NCI-H1048 (cell line): ENCODE measurements around the gene KRTAP5-6.
A peak's percentile ranks its signal among the peaks of the same experiment; 100 is the strongest.
"Not testable (repeated sequence)": the region's sequence is repeated elsewhere in the genome, so short reads cannot be mapped to it uniquely, and the experiment has no call there.

Experiments
- DNase-seq: peaks from one replicate; lab custom pipeline; 2025; lab: John Stamatoyannopoulos, UW

KRTAP5-6 gene

GRCh38 chr11:1683904-1684572, 13.0 kb upstream of the KRTAP5-6 start:
- DNase-seq: not testable (repeated sequence)

- DNase-seq: not testable (repeated sequence)
Observed at GRCh38 chr11:1684886-1685874, 11.8 kb upstream of the KRTAP5-6 start.

- not testable (repeated sequence) for DNase-seq
Observed at GRCh38 chr11:1686220-1686619, 10.8 kb upstream of the KRTAP5-6 start.

DNA sequence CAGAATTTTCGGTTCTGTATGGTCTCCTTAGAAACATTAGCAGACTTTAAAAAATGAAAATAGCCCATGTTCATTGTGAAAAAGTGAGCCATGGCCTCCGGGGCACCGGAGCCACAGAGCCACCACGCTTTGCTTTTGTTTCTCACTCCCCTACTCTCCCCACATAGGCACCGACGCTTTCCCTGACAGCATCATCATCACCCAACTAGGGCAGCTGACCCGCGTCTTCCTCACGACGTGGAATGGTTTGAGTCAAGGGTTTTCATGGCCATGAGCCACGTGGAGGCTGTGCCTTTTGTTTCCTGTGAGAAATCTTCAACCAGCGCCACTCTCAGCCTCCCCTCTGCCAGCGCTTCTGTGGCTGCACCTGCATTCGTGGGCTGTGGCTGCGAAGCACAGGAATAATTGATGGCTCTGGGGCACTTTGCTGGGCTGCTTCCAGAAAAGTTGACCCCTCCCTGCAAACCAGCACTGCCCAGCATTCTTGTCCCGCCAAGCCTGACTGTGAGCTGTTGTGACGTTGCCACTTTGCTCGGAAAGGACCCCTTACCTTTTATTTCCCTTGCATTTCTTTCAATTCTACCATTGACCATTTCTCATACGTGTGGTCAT, 8.6 kb upstream of the KRTAP5-6 start:
- not testable (repeated sequence) for DNase-seq

- not testable (repeated sequence) for DNase-seq
Observed at GRCh38 chr11:1689250-1690166, 7.5 kb upstream of the KRTAP5-6 start.

- no peak for DNase-seq
Observed at GRCh38 chr11:1690167-1691025, 6.6 kb upstream of the KRTAP5-6 start.

GRCh38 chr11:1691026-1691877, 5.7 kb upstream of the KRTAP5-6 start:
- no peak for DNase-seq

GRCh38 chr11:1691878-1692707, 4.9 kb upstream of the KRTAP5-6 start:
- DNase-seq: no peak

DNA sequence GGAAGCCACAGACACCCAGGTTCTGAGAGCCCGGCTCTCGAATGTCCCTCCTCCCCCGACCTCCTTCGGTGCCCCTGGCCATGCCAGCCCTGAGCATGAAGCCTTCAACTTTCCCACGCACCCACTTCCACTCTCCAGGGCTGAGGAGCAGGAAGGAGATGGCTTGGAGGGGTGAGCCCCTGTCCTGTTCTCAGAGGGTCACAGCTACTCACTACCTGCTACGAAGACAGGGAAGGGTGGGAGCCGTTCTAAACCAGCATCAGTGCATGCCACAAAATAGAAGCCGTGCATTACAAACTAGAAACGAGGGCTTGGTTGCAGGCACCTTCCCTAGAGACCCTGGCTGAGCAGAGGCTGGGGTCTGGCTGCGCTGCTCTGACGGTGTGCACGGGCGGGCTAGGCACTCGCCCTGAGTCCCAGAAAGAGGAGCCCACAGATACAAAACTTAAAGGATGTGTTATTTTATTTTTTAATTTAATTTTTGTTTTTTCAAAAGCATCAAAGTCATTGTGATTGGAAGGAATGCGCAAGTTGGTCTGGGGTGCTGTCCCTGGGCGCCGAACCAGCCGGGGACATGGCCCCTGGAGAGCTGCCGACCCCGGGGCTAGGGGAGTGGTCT, 4.2 kb upstream of the KRTAP5-6 start:
- DNase-seq: no peak

- DNase-seq: peak; percentile 33
Observed at GRCh38 chr11:1693327-1694063, 3.5 kb upstream of the KRTAP5-6 start.

GRCh38 chr11:1694064-1694845, 2.7 kb upstream of the KRTAP5-6 start:
- DNase-seq: peak; percentile 64

DNA sequence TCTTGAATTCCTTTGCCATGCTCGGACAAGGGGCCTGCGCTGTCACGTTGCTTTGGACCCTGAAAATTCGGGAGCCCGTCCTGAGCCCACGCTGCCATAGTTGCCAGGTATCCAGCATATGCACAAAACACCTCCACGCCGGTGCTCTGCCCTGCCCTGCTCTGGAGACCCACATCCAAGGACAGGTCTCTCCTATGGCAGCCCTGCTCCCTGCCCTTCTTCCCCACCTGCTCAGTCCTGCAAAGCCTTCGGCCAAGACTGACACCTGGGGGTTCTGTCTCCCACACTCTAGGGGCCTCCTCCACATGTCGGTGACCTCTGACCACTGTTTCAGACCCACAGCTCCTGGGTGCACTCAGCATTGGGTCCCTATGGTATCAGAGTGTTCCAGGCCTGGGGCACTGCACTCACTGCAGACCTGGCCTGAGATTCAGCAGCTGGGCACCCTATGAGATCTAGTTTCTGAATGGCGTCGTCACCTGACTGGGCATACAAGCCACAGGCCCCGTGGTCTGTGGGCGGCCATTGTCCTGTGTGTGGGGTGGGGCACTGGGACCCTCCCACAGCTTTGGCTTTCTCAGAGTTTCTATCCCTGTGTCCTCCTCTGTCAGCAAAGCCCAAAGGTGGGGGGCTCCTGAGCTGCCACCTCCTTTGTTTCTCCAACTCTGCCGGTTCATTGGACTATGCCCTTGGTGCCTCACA, 2.0 kb upstream of the KRTAP5-6 start:
- no peak for DNase-seq

- DNase-seq: no peak
Observed at GRCh38 chr11:1695548-1696108, 1.4 kb upstream of the KRTAP5-6 start.

DNA sequence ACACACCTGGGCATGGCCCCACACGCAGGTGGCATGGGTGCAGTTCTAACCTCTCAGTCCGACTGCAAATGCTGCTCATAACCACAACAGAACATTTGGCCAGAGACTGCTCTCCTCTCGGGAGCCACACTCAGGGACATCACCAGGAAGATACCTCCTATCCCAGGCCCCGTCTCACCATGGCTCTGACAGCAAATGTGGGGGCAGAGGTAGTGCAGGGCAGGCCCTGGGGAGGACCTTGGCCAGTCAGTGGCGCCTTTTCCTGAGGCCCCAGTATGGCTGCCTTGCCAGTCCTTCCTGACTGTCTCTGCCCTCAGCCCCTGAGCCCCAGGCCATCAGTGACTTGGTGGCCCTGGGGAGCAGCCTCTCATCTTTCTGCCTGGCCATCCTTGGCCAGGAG, 2.8 kb downstream of the KRTAP5-6 start:
- no peak for DNase-seq

GRCh38 chr11:1701091-1701807, 4.3 kb downstream of the KRTAP5-6 start:
- DNase-seq: no peak
